Transverse colon (tissue), 4 donors: ENCODE results near the gene CCT8L2. TPM values are rescaled to one million over a fixed set of nuclear protein-coding genes. Genes with fewer than 3 reads are reported as not detected.
"Not testable (repeated sequence)": the region's sequence is repeated elsewhere in the genome, so short reads cannot be mapped to it uniquely, and the experiment has no call there.

Source experiments
- DNase-seq: peaks from one replicate; pipeline ENCODE4 v3.0.0-alpha.2; 2019
- H3K27ac ChIP-seq, 4 donors: fragments of 200-600 bp; sonication (generic); 2 replicates each; pipeline ENCODE4 v1.5.1; 2016 to 2018; ENCODE audit warnings: inconsistent platforms in 4 of 4
- H3K27me3 ChIP-seq: fragments of 200-600 bp; sonication (generic); 2 replicates; pipeline ENCODE4 v1.5.1; 2017; ENCODE audit warnings: inconsistent platforms
- H3K36me3 ChIP-seq, 4 donors: fragments of 200-600 bp; sonication (generic); 2 replicates each; pipeline ENCODE4 v1.5.1; 2017 to 2019; ENCODE audit warnings: inconsistent platforms in 4 of 4
- H3K4me1 ChIP-seq, 4 donors: fragments of 200-600 bp; sonication (generic); 2 replicates each; pipeline ENCODE4 v1.5.1; 2017 to 2020; ENCODE audit warnings: inconsistent platforms in 4 of 4
- H3K4me3 ChIP-seq, 4 donors: fragments of 200-600 bp; sonication (generic); 1 replicate in 1 of 4; 2 replicates in 3 of 4; pipeline versions ENCODE4 v1.5.1 to v1.6.1; 2017 to 2019; ENCODE audit warnings: inconsistent platforms in 4 of 4
- H3K9me3 ChIP-seq, 2 donors: fragments of 200-600 bp; sonication (generic); 2 replicates each; pipeline ENCODE4 v1.5.1; 2017 to 2019; ENCODE audit warnings: inconsistent platforms in 2 of 2
- CTCF ChIP-seq, 5 experiments: fragments of 200-600 bp in 3 of 5; fragments of 450-650 bp in 2 of 5; sonication (generic) in 3 of 5; IDR thresholded peaks; 1 replicate in 2 of 5; 2 replicates in 3 of 5; pipeline ENCODE4 v1.5.1; 2016 to 2017; ENCODE audit warnings: antibody characterized with exemption in 5 of 5, inconsistent platforms in 3 of 5, mild to moderate bottlenecking in 2 of 5, moderate library complexity in 1 of 5
- EP300 ChIP-seq: sonication (generic); formaldehyde crosslinking; IDR thresholded peaks from one replicate; pipeline ENCODE4 v1.6.1; 2017; ENCODE audit warnings: antibody characterized with exemption, low read depth
- POLR2A ChIP-seq: fragments of 450-650 bp; IDR thresholded peaks from one replicate; pipeline ENCODE4 v1.6.1; 2016; ENCODE audit warnings: antibody characterized with exemption, mild to moderate bottlenecking, moderate library complexity
- POLR2AphosphoS5 ChIP-seq, 3 donors: sonication (generic); formaldehyde crosslinking; IDR thresholded peaks; one replicate each; pipeline ENCODE4 v1.6.1; 2016; ENCODE audit warnings: antibody characterized with exemption in 3 of 3
- WGBS, 2 donors: methylation state at CpG; one replicate each; pipeline ENCODE4 v1.1.5; 2018; ENCODE audit warnings: low coverage in 1 of 2; 5-methylcytosine and 5-hydroxymethylcytosine counted together
- in situ Hi-C, 4 donors: fragments of 200-750 bp; cut with MboI; loops; one replicate each; pipeline versions ENCODE4 v1.15.0 to v1.15.1; 2017; ENCODE audit warnings: low sequenced_read_pairs in 3 of 4, low pct_ligation_motif_present in 1 of 4, low pct_unique_long_range_greater_than_20kb in 1 of 4
- intact Hi-C: fragments of 100-400 bp; cut with DNase I; formaldehyde crosslinking; loops from one replicate; pipeline ENCODE4 v1.15.1; 2023; ENCODE audit warnings: low total_unique reads
- total RNA-seq, 4 donors: library from RNA; depleted of rRNA; stranded (reverse); fragments of >200 nt; gene quantifications; one replicate each; pipeline ENCODE4 v1.1.0, GENCODE V29; 2016

The CCT8L2 gene
- total RNA-seq, 4 donors from 2014 or later, result not detected

GRCh38 chr22:16609548-16610261 lies 17.1 kb upstream of the CCT8L2 start:
- peaks cover 0 to under 1% of the 10 kb centered on the region in 2 donors for H3K9me3 ChIP-seq
- TF ChIP-seq CTCF (IDR thresholded peaks at IDR 0.05) (no peak), POLR2A (no peak)
- in situ Hi-C loops (no loop called here), intact Hi-C loops (no loop called here)
- no peaks in the 10 kb centered on the region for H3K36me3 ChIP-seq
- no peaks in the 10 kb centered on the region for H3K4me1 ChIP-seq
- DNase-seq, result no peak
- 33 to 56% methylated on average over 8 to 41 of the region's 77 CpGs for whole genome bisulfite sequencing, 2 donors
- H3K4me3 ChIP-seq, result peak overlapping the region in 1 of 4 donors; percentile 21
- H3K27ac ChIP-seq, result no peak overlapping the region
- peaks cover 26% of the 10 kb centered on the region for H3K27me3 ChIP-seq

- H3K27me3 ChIP-seq, result peaks cover 31% of the 10 kb centered on the region
- no peak overlapping the region for H3K4me3 ChIP-seq
- TF ChIP-seq POLR2A (no peak), CTCF (IDR thresholded peaks at IDR 0.05) (no peak), POLR2AphosphoS5 (IDR thresholded peaks at IDR 0.05) (no peak), EP300 (no peak)
- H3K4me1 ChIP-seq, result no peaks in the 10 kb centered on the region
- DNase-seq, result no peak
- 41 to 49% methylated on average over 9 to 22 of the region's 22 CpGs for WGBS, 2 donors
- no peak overlapping the region for H3K27ac ChIP-seq
- intact Hi-C loops, result no loop called here
- peaks cover 0 to 5% of the 10 kb centered on the region in 2 donors for H3K9me3 ChIP-seq
- no peaks in the 10 kb centered on the region for H3K36me3 ChIP-seq
- in situ Hi-C loops, result no loop called here
Measured at GRCh38 chr22:16608931-16609330, 16.3 kb upstream of the CCT8L2 start.

- intact Hi-C loops, H3K36me3 ChIP-seq, in situ Hi-C loops, DNase-seq, H3K9me3 ChIP-seq, H3K4me1 ChIP-seq, H3K27ac ChIP-seq, H3K4me3 ChIP-seq: not testable (repeated sequence)
- 62 to 67% methylated on average over 6 to 8 of the region's 8 CpGs for whole genome bisulfite sequencing, 2 donors
- H3K27me3 ChIP-seq, result peaks cover 54% of the 10 kb centered on the region
Measured at GRCh38 chr22:16604257-16604998, 11.8 kb upstream of the CCT8L2 start.

GRCh38 chr22:16603770-16604242 lies 11.2 kb upstream of the CCT8L2 start:
- intact Hi-C loops, H3K27ac ChIP-seq, H3K36me3 ChIP-seq, H3K4me3 ChIP-seq, DNase-seq, H3K4me1 ChIP-seq, in situ Hi-C loops, H3K9me3 ChIP-seq: not testable (repeated sequence)
- 25 to 64% methylated on average over 1 to 8 of the region's 9 CpGs for WGBS, 2 donors
- H3K27me3 ChIP-seq, result peaks cover 50% of the 10 kb centered on the region

GRCh38 chr22:16603448-16603768 lies 10.8 kb upstream of the CCT8L2 start:
- TF ChIP-seq POLR2AphosphoS5 (IDR thresholded peaks at IDR 0.05) (no peak), POLR2A (no peak), CTCF (IDR thresholded peaks at IDR 0.05) (no peak), EP300 (no peak)
- 22 to 32% methylated on average over 6 of the region's 6 CpGs for WGBS, 2 donors
- intact Hi-C loops, result no loop called here
- peaks cover 46% of the 10 kb centered on the region for H3K27me3 ChIP-seq
- H3K9me3 ChIP-seq, result peaks cover 0 to 5% of the 10 kb centered on the region in 2 donors
- in situ Hi-C loops, result no loop called here
- DNase-seq, result no peak
- no peaks in the 10 kb centered on the region for H3K36me3 ChIP-seq
- H3K27ac ChIP-seq, result no peak overlapping the region
- H3K4me3 ChIP-seq, result no peak overlapping the region
- H3K4me1 ChIP-seq, result no peaks in the 10 kb centered on the region

- H3K4me1 ChIP-seq, intact Hi-C loops, in situ Hi-C loops, DNase-seq, H3K36me3 ChIP-seq, H3K9me3 ChIP-seq: not testable (repeated sequence)
- 20 to 38% methylated on average over 5 to 33 of the region's 33 CpGs for WGBS, 2 donors
- Histone ChIP-seq H3K27me3 (peaks cover 42% of the 10 kb centered on the region), H3K27ac (peak overlapping the region in 2 of 4 donors; percentile 12 to 21), H3K4me3 (peak overlapping the region in 2 of 4 donors; percentile 22 to 42)
Measured at GRCh38 chr22:16602728-16603447, 10.3 kb upstream of the CCT8L2 start.

GRCh38 chr22:16602224-16602727 lies 9.7 kb upstream of the CCT8L2 start:
- H3K9me3 ChIP-seq, DNase-seq, H3K36me3 ChIP-seq, in situ Hi-C loops, H3K4me1 ChIP-seq, intact Hi-C loops: not testable (repeated sequence)
- 62% methylated on average over 39 of the region's 70 CpGs; no CpG with 5 or more reads in 1 of the 2 donors for WGBS, 2 donors
- Histone ChIP-seq H3K27me3 (peaks cover 42% of the 10 kb centered on the region), H3K4me3 (peak overlapping the region in 2 of 4 donors; percentile 34 to 46), H3K27ac (peak overlapping the region; percentile 12 to 75 (median 65))
